OCI-LY1 (cell line): Measurements from ENCODE around the gene KCMF1.

ENCODE experiments used
- CTCF ChIP-seq: fragments of 200-600 bp; sonication (generic), shearing (Covaris generic); IDR thresholded peaks from 2 replicates; pipeline ENCODE4 v1.5.1; 2017; ENCODE audit warnings: mild to moderate bottlenecking, antibody characterized with exemption, low read length, moderate library complexity, mixed read lengths
- EZH2 ChIP-seq: fragments of 200-600 bp; sonication (generic), shearing (Covaris generic); IDR thresholded peaks from 2 replicates; pipeline ENCODE4 v1.8.0; 2017; ENCODE audit warnings: borderline replicate concordance, mixed run types, mild to moderate bottlenecking, antibody characterized with exemption, low read length, moderate library complexity, mixed read lengths

GRCh38 chr2:85057226-85057962, 86.4 kb downstream of the KCMF1 start:
- TF ChIP-seq CTCF (no peak), EZH2 (no peak)
